OCI-LY3 (cell line): ENCODE data around the gene WDR90.

ENCODE experiments used
- CTCF ChIP-seq: fragments of 200-600, 300-600 bp; sonication (generic); IDR thresholded peaks from 2 replicates; pipeline ENCODE4 v1.5.1; 2014; ENCODE audit warnings: antibody characterized with exemption, low read length, low read depth
- EZH2phosphoT487 ChIP-seq: fragments of 200-600 bp; shearing (Covaris generic); IDR thresholded peaks from 2 replicates; pipeline ENCODE4 v1.6.1; 2018; ENCODE audit warnings: antibody characterized with exemption, mixed run types, low read depth

GRCh38 chr16:615122-615521 lies 34.0 kb upstream of the WDR90 start:
- TF ChIP-seq EZH2phosphoT487 (no peak), CTCF (no peak)
